GM13977 (cell line): ENCODE data around the gene GEMIN4.
A peak's percentile ranks its signal among the peaks of the same experiment; 100 is the strongest.

ENCODE experiments used
- DNase-seq: peaks from one replicate; pipeline ENCODE4 v3.0.0; 2012; ENCODE audit warnings: low spot score
- CTCF ChIP-seq: IDR thresholded peaks from 2 replicates; pipeline ENCODE4 v1.5.1; 2012; ENCODE audit warnings: mild to moderate bottlenecking, control low read depth; ENCODE audit not compliant: insufficient read depth; ENCODE audit errors: extremely low read depth, missing control alignments
- in situ Hi-C: fragments of 300-500 bp; cut with MboI; formaldehyde crosslinking; loops from one replicate; pipeline ENCODE4 v1.12.0; 2022; ENCODE audit warnings: low sequenced_read_pairs, low pct_unique_long_range_greater_than_20kb, mixed read lengths, inconsistent platforms; ENCODE audit not compliant: unreplicated experiment

GEMIN4 gene

GRCh38 chr17:752002-752619, at the start of gene GEMIN4:
TSS of gene GEMIN4 (minus strand) at chr17:752264. CDS start at chr17:752142, 122 bp downstream.
- TF ChIP-seq CTCF: peak; percentile 92
- in situ Hi-C loops: no loop called here
- DNase-seq: peak; percentile 99

GRCh38 chr17:801660-802059, 49.6 kb upstream of the GEMIN4 start:
- in situ Hi-C loops: no loop called here
- no peak for DNase-seq
- TF ChIP-seq CTCF: no peak

- in situ Hi-C loops: no loop called here
- DNase-seq: no peak
- TF ChIP-seq CTCF: no peak
Observed at GRCh38 chr17:800446-801242, 48.6 kb upstream of the GEMIN4 start.

- in situ Hi-C loops: no loop called here
- no peak for TF ChIP-seq CTCF
- no peak for DNase-seq
Observed at GRCh38 chr17:799261-799660, 47.2 kb upstream of the GEMIN4 start.

GRCh38 chr17:798246-798645, 46.2 kb upstream of the GEMIN4 start:
- in situ Hi-C loops: no loop called here
- no peak for TF ChIP-seq CTCF
- no peak for DNase-seq

- DNase-seq: no peak
- in situ Hi-C loops: no loop called here
Observed at GRCh38 chr17:797236-797840, 45.3 kb upstream of the GEMIN4 start.

More at GRCh38 chr17:797236-797840, 45.3 kb upstream of the GEMIN4 start:
- TF ChIP-seq CTCF: no peak
